HepG2 (cell line): ENCODE results near the gene GLUD2. TPM values are rescaled to one million over a fixed set of nuclear protein-coding genes. Genes with fewer than 3 reads are reported as not detected.

ENCODE experiments used
- ATAD3A ChIP-seq: sonication (generic); formaldehyde crosslinking; IDR thresholded peaks from 2 replicates; pipeline ENCODE4 v1.4.0; 2020; ENCODE audit warnings: missing genetic modification reagents
- CHCHD3 ChIP-seq: sonication (generic); formaldehyde crosslinking; IDR thresholded peaks from 2 replicates; pipeline ENCODE4 v1.8.0; 2022; ENCODE audit warnings: mild to moderate bottlenecking, missing genetic modification reagents, moderate library complexity
- HNF4A ChIP-seq: sonication (generic); formaldehyde crosslinking; IDR thresholded peaks from 2 replicates; pipeline ENCODE4 v1.4.0; 2020; ENCODE audit warnings: missing genetic modification reagents
- ISX ChIP-seq: sonication (generic); formaldehyde crosslinking; conservative IDR thresholded peaks from 2 replicates; pipeline ENCODE4 v1.5.0; 2020; ENCODE audit warnings: missing genetic modification reagents
- NR1H2 ChIP-seq: sonication (generic); formaldehyde crosslinking; IDR thresholded peaks from 2 replicates; pipeline ENCODE4 v1.8.1; 2022; ENCODE audit warnings: low read depth, missing genetic modification reagents, borderline replicate concordance
- POGZ ChIP-seq: sonication (generic); formaldehyde crosslinking; IDR thresholded peaks from 2 replicates; pipeline ENCODE4 v1.4.0; 2020; ENCODE audit warnings: mild to moderate bottlenecking, missing genetic modification reagents
- SAP130 ChIP-seq: IDR thresholded peaks from 2 replicates; pipeline ENCODE4 v1.6.1; 2016; ENCODE audit warnings: low read depth
- ZNF224 ChIP-seq: sonication (generic); formaldehyde crosslinking; IDR thresholded peaks from 2 replicates; pipeline ENCODE4 v1.5.0; 2020; ENCODE audit warnings: mild to moderate bottlenecking, missing genetic modification reagents
- ZNF367 ChIP-seq: sonication (generic); formaldehyde crosslinking; IDR thresholded peaks from 2 replicates; pipeline ENCODE4 v1.4.0; 2020; ENCODE audit warnings: missing genetic modification reagents, borderline replicate concordance
- ZNF569 ChIP-seq: sonication (generic); formaldehyde crosslinking; IDR thresholded peaks from 2 replicates; pipeline ENCODE4 v1.5.0; 2020; ENCODE audit warnings: mild to moderate bottlenecking, missing genetic modification reagents, moderate library complexity, borderline replicate concordance
- polyA plus RNA-seq, 8 experiments: library from polyadenylated mRNA; depleted of rRNA in 3 of 8; stranded (reverse) in 7 of 8; unstranded in 1 of 8; fragments of >200 nt; fragmentation: Illumina TruSeq in 4 of 8; extraction: Trizol in 4 of 8; gene quantifications; 2 replicates each; pipeline versions ENCODE4 v1.2.1 to v1.2.3, GENCODE V29; 2011 to 2016; ENCODE audit warnings: low read depth in 4 of 8, missing spikeins in 1 of 8, mixed read lengths in 1 of 8; ENCODE audit not compliant: insufficient read depth in 1 of 8
- total RNA-seq, 5 experiments: library from RNA; depleted of rRNA; stranded (reverse); fragments of >200 nt; fragmentation: Illumina TruSeq; extraction: Trizol; gene quantifications; 2 replicates each; pipeline ENCODE4 v1.2.3, GENCODE V29; 2016; ENCODE audit warnings: low read depth in 1 of 5
- TF ChIP-seq, protein P1 (sequence below): sonication (generic); formaldehyde crosslinking; IDR thresholded peaks from 2 replicates; pipeline ENCODE4 v1.5.1; 2020; ENCODE audit warnings: mild to moderate bottlenecking, missing genetic modification reagents, moderate library complexity
- TF ChIP-seq, protein P2 (sequence below): sonication (generic); formaldehyde crosslinking; IDR thresholded peaks from 2 replicates; pipeline ENCODE4 v1.5.1; 2020; ENCODE audit warnings: mild to moderate bottlenecking, missing genetic modification reagents, borderline replicate concordance
- TF ChIP-seq, protein P3 (sequence below): IDR thresholded peaks from 2 replicates; pipeline ENCODE4 v1.6.1; 2016
- TF ChIP-seq, protein P4 (sequence below): sonication (generic); formaldehyde crosslinking; IDR thresholded peaks from 2 replicates; pipeline ENCODE4 v1.8.1; 2023; ENCODE audit warnings: missing genetic modification reagents, mild to moderate bottlenecking, borderline replicate concordance
- TF ChIP-seq, protein P5 (sequence below): sonication (generic); formaldehyde crosslinking; IDR thresholded peaks from 2 replicates; pipeline ENCODE4 v1.4.0; 2020; ENCODE audit warnings: missing genetic modification reagents

Gene GLUD2
- total and polyA plus RNA-seq, 2 of the 13 experiments (the other 11 are each of a cell fraction or from before 2014, with no cell fraction given) = 3.4 to 8.0 TPM

DNA sequence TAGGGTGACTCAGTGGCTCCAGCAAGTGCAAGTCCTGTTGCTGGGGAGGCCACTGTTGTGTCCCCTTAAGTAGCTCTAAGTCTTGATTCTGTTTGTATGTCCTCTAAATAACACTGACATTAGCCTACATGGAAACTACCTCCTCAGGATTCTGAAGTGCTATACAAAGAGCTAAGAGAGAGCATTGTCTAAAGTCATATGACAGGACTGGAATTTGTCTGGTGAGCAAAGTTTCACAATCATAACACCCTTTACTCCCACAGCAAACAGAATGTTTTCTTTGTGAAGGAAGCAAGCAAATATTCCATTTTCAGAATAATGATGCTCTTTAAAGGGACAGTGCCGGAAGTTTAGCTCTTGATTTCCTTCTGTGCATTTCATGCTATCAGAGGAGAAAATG, 38.5 kb upstream of the GLUD2 start (continued):
- TF ChIP-seq, protein P1, sequence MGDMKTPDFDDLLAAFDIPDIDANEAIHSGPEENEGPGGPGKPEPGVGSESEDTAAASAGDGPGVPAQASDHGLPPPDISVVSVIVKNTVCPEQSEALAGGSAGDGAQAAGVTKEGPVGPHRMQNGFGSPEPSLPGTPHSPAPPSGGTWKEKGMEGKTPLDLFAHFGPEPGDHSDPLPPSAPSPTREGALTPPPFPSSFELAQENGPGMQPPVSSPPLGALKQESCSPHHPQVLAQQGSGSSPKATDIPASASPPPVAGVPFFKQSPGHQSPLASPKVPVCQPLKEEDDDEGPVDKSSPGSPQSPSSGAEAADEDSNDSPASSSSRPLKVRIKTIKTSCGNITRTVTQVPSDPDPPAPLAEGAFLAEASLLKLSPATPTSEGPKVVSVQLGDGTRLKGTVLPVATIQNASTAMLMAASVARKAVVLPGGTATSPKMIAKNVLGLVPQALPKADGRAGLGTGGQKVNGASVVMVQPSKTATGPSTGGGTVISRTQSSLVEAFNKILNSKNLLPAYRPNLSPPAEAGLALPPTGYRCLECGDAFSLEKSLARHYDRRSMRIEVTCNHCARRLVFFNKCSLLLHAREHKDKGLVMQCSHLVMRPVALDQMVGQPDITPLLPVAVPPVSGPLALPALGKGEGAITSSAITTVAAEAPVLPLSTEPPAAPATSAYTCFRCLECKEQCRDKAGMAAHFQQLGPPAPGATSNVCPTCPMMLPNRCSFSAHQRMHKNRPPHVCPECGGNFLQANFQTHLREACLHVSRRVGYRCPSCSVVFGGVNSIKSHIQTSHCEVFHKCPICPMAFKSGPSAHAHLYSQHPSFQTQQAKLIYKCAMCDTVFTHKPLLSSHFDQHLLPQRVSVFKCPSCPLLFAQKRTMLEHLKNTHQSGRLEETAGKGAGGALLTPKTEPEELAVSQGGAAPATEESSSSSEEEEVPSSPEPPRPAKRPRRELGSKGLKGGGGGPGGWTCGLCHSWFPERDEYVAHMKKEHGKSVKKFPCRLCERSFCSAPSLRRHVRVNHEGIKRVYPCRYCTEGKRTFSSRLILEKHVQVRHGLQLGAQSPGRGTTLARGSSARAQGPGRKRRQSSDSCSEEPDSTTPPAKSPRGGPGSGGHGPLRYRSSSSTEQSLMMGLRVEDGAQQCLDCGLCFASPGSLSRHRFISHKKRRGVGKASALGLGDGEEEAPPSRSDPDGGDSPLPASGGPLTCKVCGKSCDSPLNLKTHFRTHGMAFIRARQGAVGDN (CRISPR knock-in tag) = no peak
- TF ChIP-seq POGZ (CRISPR knock-in tag) = peak; percentile 50; the same call in 1 of the 2 replicates
- TF ChIP-seq HNF4A = peak; percentile 61
- no peak for TF ChIP-seq NR1H2 (CRISPR knock-in tag)
- TF ChIP-seq, protein P2, sequence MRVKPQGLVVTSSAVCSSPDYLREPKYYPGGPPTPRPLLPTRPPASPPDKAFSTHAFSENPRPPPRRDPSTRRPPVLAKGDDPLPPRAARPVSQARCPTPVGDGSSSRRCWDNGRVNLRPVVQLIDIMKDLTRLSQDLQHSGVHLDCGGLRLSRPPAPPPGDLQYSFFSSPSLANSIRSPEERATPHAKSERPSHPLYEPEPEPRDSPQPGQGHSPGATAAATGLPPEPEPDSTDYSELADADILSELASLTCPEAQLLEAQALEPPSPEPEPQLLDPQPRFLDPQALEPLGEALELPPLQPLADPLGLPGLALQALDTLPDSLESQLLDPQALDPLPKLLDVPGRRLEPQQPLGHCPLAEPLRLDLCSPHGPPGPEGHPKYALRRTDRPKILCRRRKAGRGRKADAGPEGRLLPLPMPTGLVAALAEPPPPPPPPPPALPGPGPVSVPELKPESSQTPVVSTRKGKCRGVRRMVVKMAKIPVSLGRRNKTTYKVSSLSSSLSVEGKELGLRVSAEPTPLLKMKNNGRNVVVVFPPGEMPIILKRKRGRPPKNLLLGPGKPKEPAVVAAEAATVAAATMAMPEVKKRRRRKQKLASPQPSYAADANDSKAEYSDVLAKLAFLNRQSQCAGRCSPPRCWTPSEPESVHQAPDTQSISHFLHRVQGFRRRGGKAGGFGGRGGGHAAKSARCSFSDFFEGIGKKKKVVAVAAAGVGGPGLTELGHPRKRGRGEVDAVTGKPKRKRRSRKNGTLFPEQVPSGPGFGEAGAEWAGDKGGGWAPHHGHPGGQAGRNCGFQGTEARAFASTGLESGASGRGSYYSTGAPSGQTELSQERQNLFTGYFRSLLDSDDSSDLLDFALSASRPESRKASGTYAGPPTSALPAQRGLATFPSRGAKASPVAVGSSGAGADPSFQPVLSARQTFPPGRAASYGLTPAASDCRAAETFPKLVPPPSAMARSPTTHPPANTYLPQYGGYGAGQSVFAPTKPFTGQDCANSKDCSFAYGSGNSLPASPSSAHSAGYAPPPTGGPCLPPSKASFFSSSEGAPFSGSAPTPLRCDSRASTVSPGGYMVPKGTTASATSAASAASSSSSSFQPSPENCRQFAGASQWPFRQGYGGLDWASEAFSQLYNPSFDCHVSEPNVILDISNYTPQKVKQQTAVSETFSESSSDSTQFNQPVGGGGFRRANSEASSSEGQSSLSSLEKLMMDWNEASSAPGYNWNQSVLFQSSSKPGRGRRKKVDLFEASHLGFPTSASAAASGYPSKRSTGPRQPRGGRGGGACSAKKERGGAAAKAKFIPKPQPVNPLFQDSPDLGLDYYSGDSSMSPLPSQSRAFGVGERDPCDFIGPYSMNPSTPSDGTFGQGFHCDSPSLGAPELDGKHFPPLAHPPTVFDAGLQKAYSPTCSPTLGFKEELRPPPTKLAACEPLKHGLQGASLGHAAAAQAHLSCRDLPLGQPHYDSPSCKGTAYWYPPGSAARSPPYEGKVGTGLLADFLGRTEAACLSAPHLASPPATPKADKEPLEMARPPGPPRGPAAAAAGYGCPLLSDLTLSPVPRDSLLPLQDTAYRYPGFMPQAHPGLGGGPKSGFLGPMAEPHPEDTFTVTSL = peak; percentile 73; the same call in 1 of the 2 replicates
- TF ChIP-seq ISX (CRISPR knock-in tag) = no peak
- TF ChIP-seq, protein P3, sequence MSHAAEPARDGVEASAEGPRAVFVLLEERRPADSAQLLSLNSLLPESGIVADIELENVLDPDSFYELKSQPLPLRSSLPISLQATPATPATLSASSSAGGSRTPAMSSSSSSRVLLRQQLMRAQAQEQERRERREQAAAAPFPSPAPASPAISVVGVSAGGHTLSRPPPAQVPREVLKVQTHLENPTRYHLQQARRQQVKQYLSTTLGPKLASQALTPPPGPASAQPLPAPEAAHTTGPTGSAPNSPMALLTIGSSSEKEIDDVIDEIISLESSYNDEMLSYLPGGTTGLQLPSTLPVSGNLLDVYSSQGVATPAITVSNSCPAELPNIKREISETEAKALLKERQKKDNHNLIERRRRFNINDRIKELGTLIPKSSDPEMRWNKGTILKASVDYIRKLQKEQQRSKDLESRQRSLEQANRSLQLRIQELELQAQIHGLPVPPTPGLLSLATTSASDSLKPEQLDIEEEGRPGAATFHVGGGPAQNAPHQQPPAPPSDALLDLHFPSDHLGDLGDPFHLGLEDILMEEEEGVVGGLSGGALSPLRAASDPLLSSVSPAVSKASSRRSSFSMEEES (CRISPR knock-in tag) = peak; percentile 98
- no peak for TF ChIP-seq ZNF224 (CRISPR knock-in tag)
- TF ChIP-seq ATAD3A = no peak
- TF ChIP-seq, protein P4, sequence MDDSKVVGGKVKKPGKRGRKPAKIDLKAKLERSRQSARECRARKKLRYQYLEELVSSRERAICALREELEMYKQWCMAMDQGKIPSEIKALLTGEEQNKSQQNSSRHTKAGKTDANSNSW = no peak
- peak; percentile 55 for TF ChIP-seq SAP130
- no peak for TF ChIP-seq ZNF367 (CRISPR knock-in tag)
- TF ChIP-seq, protein P5, sequence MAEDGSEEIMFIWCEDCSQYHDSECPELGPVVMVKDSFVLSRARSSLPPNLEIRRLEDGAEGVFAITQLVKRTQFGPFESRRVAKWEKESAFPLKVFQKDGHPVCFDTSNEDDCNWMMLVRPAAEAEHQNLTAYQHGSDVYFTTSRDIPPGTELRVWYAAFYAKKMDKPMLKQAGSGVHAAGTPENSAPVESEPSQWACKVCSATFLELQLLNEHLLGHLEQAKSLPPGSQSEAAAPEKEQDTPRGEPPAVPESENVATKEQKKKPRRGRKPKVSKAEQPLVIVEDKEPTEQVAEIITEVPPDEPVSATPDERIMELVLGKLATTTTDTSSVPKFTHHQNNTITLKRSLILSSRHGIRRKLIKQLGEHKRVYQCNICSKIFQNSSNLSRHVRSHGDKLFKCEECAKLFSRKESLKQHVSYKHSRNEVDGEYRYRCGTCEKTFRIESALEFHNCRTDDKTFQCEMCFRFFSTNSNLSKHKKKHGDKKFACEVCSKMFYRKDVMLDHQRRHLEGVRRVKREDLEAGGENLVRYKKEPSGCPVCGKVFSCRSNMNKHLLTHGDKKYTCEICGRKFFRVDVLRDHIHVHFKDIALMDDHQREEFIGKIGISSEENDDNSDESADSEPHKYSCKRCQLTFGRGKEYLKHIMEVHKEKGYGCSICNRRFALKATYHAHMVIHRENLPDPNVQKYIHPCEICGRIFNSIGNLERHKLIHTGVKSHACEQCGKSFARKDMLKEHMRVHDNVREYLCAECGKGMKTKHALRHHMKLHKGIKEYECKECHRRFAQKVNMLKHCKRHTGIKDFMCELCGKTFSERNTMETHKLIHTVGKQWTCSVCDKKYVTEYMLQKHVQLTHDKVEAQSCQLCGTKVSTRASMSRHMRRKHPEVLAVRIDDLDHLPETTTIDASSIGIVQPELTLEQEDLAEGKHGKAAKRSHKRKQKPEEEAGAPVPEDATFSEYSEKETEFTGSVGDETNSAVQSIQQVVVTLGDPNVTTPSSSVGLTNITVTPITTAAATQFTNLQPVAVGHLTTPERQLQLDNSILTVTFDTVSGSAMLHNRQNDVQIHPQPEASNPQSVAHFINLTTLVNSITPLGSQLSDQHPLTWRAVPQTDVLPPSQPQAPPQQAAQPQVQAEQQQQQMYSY = no peak
- no peak for TF ChIP-seq ZNF569
- no peak for TF ChIP-seq CHCHD3
